Astrocyte of the hippocampus (primary cell): Measurements from ENCODE around the gene ZNF433.

Source experiments
- DNase-seq: peaks from one replicate; pipeline ENCODE4 v3.0.0; 2011; ENCODE audit warnings: low read depth, low spot score

Gene ZNF433

DNA sequence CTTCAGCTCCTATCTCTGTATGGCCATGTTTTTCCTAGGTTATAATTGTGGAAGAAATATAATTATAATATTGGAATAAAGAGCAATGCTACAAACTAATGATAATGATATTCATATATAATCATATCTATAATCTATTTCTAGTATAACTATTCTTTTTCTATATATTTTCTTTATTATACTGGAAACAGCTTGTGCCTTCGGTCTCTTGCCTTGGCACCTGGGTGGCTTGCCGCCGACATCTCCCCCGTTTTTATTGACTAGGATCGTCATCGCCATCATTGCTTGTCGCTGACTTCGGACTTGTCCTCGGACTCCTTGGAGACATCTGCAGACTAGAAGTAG lies 46.4 kb downstream of the ZNF433 start:
- no peak for DNase-seq

GRCh38 chr19:11987405-11988281 lies 47.8 kb downstream of the ZNF433 start:
- DNase-seq, result peak; percentile 98

DNA sequence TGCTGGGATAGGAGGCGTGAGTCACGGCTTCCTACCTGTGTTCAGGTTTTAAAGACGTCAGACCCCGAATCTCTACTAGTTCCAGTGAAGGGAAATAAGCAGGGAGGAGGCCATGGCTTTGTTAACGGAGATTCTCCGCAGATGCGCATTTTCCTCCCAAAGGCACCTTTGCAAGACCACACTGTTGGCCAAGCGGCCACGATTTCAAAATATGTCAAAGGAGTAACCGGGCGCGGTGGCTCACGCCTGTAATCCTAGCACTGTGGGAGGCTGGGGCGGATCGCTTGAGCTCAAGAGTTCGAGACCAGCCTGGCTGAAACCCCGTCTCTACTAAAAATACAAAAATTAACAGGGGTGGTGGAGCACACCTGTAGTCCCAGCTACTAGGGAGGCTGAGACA lies 48.7 kb downstream of the ZNF433 start:
- DNase-seq, result no peak

- no peak for DNase-seq
Measured at GRCh38 chr19:11984986-11985385, 50.5 kb downstream of the ZNF433 start.

DNA sequence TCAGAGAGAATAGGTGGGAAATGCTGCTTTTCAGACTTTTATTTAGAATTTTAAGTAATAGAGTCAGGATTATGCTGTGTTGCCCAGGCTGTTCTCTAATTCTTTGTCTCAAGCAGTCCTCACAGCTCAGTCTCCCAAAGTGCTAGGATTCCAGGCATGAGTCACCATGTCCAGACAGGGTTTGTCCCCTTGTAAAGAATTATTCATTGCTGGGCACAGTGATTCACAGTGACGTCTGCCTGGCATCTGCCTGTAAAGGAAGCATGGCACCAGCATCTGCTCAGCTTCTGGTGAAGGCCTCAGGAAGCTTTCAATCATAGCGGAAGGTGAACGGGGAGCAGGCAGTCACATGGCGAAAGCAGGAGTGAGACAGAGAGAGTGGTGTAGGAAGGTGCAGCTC lies 53.0 kb downstream of the ZNF433 start:
- DNase-seq, result no peak

DNA sequence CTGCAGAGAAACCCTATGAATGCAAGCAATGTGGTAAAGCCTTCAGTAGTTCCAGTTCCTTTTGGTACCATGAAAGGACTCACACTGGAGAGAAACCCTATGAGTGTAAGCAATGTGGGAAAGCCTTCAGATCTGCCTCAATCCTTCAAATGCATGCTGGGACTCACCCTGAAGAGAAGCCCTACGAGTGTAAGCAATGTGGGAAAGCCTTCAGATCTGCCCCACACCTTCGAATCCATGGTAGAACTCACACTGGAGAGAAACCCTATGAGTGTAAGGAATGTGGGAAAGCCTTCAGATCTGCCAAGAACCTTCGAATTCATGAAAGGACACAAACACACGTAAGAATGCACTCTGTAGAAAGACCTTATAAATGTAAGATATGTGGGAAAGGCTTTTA lies 56.0 kb downstream of the ZNF433 start:
- no peak for DNase-seq

GRCh38 chr19:11978492-11979100 lies 56.9 kb downstream of the ZNF433 start:
- DNase-seq, result no peak

GRCh38 chr19:11973019-11973810 lies 62.3 kb downstream of the ZNF433 start:
- no peak for DNase-seq

- DNase-seq, result no peak
Measured at GRCh38 chr19:11971041-11971440, 64.4 kb downstream of the ZNF433 start.

GRCh38 chr19:11970174-11970573 lies 65.3 kb downstream of the ZNF433 start:
- no peak for DNase-seq

DNA sequence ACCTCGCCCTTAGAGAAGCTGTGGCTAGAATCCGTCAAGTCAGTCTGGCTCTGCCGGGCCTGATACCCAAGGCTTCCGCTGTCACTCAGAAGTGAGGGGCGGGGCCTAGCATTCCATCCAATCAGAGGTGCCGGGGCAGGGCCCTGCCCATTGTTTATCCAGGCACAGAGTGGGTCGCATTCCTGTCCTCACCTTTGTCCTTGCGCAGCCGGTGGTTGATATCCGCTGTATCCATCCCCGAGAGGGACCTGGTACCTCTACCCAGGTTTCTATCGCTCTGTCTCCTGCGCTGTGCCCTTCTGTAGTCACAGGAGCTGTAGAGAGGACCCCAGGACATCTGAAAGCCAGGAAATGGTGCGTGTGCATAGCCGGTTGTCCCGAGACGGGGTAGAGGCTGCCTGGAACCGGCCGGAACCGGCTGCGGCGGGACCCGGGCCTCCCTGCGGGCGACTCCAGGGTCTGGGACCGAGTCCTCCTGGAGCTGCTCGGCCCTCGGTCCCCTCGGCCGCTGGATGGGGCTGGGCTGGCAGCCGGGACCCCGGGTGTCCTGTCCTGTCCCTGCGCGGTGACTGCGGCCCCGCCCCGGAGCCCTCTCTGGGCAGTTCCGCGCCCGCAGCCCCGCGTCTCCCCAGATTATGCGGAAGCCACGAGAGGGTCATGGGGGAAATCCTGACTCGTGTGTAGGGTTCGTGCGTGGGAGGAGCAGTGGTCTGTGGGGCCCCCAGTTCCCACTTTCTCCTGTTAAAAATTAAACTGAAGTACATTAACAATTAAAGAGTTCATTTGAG lies 70.4 kb downstream of the ZNF433 start, which contains the start of gene ZNF763:
TSS of gene ZNF763 (plus strand) at position 183 of the 788 bp plus-strand sequence. CDS start at position 352, 169 bp downstream.
- peak; percentile 95 for DNase-seq
